Astrocyte (in vitro differentiated cells and primary cell): Measurements from ENCODE around the gene SAMD14.

ENCODE experiments used
- CTCF ChIP-seq: IDR thresholded peaks from 2 replicates; pipeline ENCODE4 v1.5.1; 2011; ENCODE audit warnings: low read depth, mild to moderate bottlenecking, inconsistent platforms, low read length, moderate library complexity; ENCODE audit not compliant: insufficient read depth
- EZH2 ChIP-seq: IDR thresholded peaks from 2 replicates; pipeline ENCODE4 v1.6.1; 2012; ENCODE audit warnings: mild to moderate bottlenecking, low read length, inconsistent platforms; ENCODE audit not compliant: insufficient read depth

- TF ChIP-seq CTCF = no peak
- no peak for TF ChIP-seq EZH2
Observed at GRCh38 chr17:50112694-50113093, 17.3 kb downstream of the SAMD14 start.
